T follicular helper cell (primary cell): ENCODE data around the gene RTN4RL1.
A peak's percentile ranks its signal among the peaks of the same experiment; 100 is the strongest.
"Not testable (repeated sequence)": the region's sequence is repeated elsewhere in the genome, so short reads cannot be mapped to it uniquely, and the experiment has no call there.

Experiments used
- DNase-seq: peaks from one replicate; pipeline ENCODE4 v3.0.0-alpha.2; 2020; ENCODE audit warnings: low read depth

RTN4RL1 gene

DNA sequence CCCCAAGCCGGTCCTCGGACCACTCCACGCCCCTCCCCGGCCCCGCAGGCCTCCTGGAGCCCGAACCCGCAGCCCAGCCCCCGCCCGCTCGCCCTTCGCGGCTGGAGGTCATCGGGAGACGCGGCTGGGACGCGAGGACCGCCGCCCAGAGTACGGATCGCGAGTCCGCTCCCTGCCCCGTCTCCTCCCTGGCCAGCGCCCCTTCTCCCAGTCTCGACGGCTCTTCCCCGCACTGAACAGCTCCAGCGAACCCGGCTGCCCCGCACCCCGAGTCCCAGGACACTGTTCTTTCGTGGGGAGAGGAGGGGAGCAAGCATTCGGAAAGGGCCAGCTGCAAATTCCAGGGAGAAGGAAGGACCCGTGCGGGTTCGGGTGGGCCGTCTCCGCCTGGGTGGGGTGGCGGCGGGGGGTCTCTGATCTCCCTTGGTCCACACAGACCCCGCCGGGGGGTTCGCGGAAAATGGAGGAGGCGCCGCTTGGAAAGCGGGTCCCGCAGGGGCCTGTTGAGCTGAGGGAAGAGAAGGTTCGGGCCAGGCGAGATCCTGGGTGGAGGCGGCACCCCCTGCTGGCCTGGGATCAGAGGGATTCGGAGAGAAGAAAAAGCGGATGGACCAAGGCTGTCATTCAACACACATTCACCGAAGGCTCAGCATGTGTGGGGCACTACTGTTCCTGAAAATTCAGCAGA lies 632 bp upstream of the RTN4RL1 start:
- no peak for DNase-seq

- DNase-seq = no peak
These were observed 438 bp downstream of the RTN4RL1 start for GRCh38 chr17:2024572-2025219.

DNA sequence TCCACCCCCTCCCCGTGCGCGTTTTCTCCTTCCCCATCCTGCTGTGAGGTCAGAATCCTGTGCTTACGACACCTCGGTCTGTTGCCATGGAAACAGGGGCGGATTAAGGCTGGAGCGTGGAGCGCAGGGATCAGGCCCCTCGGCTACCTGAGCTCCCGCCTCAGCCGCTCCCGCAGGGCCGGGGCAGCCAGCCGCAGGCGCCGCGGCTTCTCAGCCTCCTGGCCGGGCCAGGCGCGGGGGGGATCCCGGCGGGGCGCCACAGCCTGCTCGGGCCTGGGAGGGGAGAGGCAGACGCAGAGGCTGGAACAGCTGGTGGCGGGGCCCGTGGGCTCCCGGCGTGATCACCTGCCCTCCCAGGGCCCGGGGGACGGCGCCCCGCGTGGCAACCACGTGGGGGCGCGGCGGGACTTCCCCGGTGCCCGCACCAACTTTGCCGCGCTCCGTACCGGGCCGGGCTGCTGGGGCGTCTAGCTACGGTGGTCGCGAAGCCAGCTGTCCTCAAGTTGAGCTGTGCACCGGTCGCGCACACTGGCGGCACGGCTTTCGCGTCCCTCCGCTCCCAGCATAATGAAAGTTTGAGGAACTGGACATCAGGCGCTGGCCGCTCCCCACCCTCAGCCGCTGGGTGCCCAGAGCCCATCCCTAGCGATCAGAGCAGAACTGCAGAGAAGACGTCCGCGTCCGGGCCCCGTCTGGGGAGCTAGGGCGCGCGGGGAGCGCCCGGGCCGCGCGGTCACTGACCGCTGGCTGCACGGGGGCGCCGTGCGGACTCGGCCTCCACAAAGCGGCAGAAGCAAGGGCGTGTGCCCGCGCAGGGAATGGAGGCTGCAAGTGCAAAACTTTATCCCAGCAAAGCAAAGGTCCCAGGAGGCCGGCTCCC lies 1.2 kb downstream of the RTN4RL1 start:
- peak; percentile 30 for DNase-seq

- DNase-seq = no peak
These were observed 1.9 kb downstream of the RTN4RL1 start for GRCh38 chr17:2023256-2023655.

DNA sequence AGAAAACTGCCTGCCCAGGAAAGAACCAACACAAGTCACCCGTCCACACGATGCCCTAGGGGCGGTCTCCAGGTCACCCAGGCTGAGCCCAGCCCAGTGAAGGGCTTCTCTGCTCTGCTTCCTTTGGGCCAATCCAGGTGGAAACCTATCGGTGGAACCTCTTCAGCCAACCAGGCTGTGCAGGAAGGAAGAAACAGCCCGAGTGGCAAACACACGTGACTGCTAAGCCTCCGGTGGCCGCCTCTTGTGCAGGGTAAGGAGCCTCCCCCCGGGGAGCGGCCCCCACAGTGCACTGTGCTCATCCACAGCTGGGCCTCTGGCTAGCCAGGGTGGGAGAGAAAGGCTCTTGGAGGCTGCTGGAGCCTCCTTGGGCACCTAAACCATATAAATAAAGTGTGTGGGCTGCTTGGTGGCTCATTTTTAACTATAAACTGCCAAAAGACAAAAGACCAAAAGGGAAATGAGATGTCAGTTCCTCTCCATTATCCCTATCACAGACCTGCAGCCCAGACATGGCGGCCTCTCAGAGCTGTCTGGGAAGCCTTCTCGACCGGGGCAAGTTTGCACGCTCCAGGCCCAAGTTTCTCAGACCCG lies 2.4 kb downstream of the RTN4RL1 start:
- DNase-seq = no peak

DNA sequence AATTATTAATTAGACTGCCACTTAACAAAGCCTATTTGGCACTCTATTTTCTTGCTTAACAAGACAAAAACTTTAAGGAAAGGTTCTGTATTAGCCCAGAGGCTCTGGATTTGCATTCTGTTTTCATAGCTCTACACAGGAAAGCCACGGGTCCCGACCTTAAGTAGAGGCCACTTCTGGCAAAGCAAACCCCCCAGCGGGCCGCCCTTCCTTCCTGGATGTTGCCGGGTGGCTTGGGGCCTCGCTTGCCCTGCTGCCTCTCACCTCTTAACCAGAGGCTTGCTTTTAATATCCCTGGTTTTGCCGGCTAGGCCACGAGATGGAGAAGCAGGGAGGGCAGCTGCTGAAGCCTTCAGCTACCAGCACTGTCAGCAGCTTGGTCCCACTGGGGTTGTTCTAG lies 4.4 kb downstream of the RTN4RL1 start:
- no peak for DNase-seq

- DNase-seq = no peak
These were observed 5.4 kb downstream of the RTN4RL1 start for GRCh38 chr17:2019723-2020122.

DNA sequence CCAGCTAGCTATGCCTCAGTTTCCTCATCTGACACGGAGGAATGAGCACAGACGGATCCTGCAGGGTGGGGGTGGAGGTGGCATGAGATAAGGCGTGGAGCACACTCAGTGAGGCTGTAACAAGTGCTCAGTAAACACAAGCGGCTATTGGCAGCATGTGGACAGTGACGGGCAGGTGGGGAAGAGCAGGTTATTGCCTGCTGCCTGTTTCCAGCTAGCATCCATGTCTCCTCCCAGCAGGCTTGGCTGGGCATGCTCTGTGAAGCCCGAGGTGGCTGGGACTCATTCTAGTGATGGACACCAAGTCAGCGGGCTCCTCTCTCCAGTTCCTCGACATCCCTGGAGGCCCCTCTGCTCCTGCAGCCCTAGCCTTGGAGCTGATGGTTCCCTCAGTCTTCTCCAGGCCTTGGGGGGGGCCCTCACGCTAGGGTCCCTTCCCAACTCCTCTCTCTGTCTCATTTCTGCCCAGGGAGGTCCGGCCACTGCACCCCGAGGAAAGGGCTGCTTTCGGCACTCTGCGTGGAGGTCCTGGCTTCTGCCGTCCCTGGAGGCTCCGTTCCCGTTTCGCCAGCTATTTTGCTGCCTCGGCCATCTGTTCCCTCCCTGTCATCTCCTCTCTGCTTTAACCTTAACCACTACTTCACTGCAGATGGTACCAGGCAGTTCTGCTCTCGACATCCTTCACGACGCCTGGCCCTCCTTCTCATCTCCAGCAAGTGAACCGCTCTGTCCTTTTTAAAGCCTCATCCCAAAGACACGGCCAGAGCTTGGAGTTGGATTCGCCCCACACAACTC lies 6.2 kb downstream of the RTN4RL1 start:
- no peak for DNase-seq

- no peak for DNase-seq
These were observed 7.7 kb downstream of the RTN4RL1 start for GRCh38 chr17:2017274-2017941.

- no peak for DNase-seq
These were observed 8.6 kb downstream of the RTN4RL1 start for GRCh38 chr17:2016494-2016893.

DNA sequence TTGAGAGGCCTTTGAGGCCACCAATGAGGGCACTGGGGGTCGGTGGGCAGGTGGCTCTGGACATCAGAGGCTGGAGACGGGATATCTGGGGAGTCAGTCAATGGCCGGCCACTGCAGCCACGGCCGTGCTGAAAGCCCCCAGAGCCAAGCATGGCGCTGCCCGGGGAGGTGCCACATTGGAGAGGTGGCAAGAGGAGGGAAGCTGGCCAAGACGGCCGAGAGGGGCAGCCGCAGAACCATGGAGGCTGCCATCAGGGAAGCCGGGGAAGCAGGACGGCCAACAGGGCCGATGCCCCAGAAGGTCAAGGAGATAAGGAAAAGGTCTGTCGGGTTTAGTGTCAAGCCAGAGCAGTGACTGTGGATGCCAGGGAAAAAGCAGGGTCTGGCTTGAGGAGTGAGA lies 9.8 kb downstream of the RTN4RL1 start:
- DNase-seq = no peak

GRCh38 chr17:2013994-2014317 lies 11.2 kb downstream of the RTN4RL1 start:
- DNase-seq = no peak

- DNase-seq = not testable (repeated sequence)
These were observed 11.7 kb downstream of the RTN4RL1 start for GRCh38 chr17:2013220-2013993.

DNA sequence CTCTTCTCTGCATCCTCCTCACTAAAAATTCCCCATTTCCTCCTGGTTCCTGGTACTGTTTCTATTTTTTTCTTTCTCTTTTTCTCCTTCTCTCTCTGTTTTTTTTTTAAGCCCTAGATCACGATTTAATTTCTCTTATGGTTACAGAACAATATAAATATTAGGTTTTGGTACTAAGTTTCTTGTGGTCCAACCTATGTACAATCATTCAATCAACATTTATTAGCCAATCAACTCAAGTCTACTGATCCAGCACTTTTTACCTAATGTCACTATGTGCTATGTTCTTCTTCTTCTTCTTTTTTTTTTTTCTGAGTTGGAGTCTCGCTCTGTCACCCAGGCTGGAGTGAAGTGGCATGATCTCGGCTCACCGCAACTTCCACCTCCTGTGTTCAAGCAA lies 12.6 kb downstream of the RTN4RL1 start:
- no peak for DNase-seq

DNA sequence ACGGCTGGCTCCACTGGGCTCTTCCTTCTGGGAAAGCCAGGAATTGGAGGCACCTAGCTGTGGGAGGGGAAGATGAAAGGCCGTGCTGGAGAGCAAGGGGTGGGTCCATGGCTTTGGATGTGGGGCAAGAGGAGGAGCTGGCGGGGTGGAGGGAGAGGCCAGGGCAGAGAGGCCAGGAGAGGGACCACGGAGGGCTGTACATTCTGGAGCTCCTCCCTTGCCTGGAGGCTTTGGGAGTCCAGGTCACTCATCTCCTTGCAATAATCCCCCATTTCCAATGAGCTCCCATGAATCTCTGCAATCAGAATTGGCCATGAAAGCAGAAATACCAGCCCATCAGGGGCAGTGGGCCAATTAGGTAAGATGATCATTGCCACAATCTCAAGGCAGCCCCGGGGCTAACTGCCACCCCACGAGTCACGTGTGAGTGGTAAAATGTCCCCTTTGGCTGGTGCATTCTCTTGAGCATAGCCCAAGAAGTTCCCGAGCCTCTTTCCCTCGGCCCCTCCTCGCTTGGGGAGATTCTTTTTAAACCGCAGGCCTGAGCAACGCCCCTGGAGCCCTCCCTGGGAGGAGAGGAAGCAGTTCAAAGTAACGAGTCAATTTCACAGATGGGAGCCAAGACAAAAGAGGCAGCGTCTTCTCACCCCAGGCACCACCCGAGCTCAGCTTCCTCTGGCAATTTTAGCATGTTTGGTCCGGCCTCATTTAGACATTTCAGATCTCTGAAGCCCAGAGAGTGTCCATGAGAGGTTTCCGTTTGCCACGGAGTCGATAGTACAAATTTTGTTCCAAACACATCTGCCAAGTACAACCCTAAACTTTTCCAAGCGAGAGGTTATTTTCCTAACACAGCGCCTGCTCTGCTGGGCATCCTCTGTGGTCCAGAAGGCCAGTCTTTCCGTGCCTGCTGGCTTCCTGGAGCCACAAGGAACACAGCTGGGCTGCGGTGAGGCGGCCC lies 13.4 kb downstream of the RTN4RL1 start:
- no peak for DNase-seq

- DNase-seq = no peak
These were observed 15.4 kb downstream of the RTN4RL1 start for GRCh38 chr17:2009737-2010136.

GRCh38 chr17:2008332-2009126 lies 16.6 kb downstream of the RTN4RL1 start:
- no peak for DNase-seq

DNA sequence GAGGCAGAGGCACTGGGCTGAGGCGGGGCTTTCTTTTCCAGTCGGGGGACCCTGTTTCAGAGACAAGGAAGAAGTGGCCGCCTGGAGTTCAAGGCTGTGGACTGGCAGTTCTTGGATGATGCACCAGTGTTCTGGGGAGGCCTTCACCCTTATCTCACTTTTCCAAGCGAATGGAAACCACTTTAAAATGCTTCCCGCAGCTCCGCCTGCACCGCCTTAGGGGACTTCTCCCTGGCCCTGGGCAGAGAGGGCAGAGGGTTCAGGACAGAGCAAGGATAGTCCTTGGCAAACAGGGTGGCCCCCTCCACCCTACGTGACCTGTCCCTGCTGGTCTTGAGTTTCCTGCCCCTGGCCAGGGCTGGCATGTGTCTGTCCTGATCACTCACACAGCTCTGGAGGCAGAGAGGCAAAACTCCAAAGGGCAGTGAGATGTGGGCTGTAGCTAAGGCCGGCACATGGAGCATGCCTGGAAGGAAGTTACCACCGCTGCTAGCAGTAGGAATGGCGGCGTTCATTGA lies 20.6 kb downstream of the RTN4RL1 start:
- no peak for DNase-seq
